T-helper 22 cell (primary cell): Measurements from ENCODE around the gene FAM151A.

Experiments
- DNase-seq: peaks from one replicate; pipeline ENCODE4 v3.0.0-alpha.2; 2020; ENCODE audit warnings: low read depth

Gene FAM151A

GRCh38 chr1:54604051-54604450, 19.3 kb downstream of the FAM151A start:
- DNase-seq: no peak

- no peak for DNase-seq
Observed at GRCh38 chr1:54603241-54603640, 20.1 kb downstream of the FAM151A start.

DNA sequence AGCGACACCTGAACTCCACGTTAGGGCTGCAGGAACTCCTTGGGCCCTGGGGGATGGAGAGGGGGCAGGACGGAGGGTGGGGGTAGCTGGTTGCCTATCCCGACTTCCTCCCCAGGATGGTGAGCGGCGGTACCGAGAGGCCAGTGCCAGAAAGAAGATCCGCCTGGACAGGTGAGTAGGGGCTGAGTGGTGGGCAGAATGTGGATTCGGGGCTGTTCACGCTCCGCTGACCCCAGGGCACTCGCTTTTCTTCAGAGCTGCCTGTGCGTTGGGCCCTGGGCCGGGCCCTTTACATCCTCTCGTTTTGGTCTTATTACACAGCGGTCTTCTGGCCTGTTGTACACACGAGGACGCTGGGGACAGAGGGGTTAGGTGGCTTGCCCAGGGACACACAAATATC, 20.8 kb downstream of the FAM151A start:
- no peak for DNase-seq

DNA sequence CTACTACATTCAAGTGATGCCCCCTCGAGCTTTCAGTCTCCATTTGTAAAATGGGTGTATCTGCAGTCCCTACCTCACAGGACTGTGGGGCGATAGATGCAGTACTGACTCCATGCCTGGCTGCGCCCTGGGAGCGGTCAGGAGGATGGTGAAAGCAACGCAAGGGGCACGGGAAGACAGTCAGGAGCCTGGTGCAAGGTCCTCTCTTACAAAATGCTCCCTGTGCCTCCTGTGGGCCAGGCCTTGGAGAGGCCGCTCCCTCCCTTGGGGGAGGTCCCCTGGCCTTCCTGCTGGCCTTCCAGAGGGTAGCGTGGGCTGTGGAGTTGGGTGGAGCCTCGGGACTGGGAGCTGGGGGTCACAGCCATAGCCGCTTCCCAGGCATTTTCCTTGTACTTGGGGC, 21.6 kb downstream of the FAM151A start:
- no peak for DNase-seq

GRCh38 chr1:54600947-54601721, 22.2 kb downstream of the FAM151A start:
- no peak for DNase-seq

GRCh38 chr1:54599211-54599823, 24.0 kb downstream of the FAM151A start:
- DNase-seq: no peak

DNA sequence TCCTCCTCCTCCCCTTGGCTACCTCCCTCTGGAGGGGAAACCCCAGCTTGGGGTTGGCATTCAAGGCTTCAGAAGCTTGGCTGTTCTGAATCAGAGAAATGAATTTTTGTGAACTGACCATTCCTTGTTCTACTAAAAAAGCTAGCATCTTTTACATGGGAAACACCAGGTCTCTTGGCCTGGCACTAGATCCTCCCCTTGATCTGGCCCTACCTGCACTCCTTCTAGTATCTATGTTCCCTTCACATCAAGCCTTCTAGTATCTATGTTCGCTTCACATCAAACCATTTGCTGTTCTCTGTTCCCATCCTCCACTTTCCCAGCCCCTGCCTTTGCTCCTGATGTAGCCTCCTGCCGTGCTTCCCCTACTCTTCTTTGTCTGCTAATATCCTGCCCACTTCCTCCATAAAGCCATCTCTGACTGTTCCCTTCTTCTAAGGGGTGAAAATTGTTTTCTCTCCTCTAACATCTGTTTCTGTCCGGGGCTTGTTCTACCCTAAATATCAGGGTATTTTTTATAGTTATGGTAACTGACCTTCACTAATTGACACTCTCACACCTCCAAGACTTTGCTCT, 25.8 kb downstream of the FAM151A start:
- DNase-seq: no peak

GRCh38 chr1:54596756-54597155, 26.6 kb downstream of the FAM151A start:
- no peak for DNase-seq

DNA sequence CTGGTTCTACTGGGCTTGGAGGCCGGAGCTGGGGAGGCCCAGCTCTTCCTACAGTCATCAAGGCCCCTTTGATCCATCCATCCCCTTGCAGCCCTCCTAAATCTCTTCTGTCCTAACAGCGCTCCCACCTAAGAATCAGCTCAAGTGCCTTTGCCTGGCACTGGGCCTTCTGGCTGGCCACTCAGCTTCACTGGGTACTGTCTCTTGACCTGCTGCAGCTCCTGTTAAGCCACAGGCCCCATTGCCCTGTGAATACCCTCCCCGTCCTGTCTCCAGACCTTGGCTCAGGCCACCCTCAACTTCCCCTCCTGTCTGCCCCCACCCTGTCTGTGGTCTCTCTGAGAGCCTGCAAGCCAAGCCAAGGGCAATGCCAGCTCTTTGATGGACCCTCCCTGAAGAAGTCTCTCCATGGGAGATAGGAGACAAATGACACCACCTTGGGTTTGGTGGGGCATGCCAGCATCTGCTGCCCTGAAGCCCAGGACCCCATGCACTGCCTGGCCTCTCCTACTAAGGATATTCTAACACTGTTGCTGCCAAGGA, 27.3 kb downstream of the FAM151A start:
- DNase-seq: no peak

DNA sequence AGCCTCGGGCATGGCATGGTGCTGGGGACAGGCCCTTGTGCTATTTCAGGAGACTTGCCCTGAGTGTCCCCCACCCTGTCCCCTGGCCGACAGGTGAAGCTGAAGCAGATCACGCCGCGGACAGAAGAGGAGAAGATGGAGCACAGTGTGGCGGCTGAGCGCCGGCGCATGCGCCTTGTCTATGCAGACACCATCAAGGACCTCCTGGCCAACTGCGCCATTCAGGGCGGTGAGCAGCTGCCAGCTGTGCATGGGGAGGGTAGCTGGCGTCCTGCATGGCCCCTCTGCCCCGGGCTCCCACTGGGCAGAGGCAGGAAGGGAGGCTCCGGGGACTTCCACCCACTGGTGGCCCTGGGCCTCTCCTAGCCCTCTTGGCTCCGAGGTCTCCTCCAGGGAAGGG, 28.9 kb downstream of the FAM151A start:
- no peak for DNase-seq

DNA sequence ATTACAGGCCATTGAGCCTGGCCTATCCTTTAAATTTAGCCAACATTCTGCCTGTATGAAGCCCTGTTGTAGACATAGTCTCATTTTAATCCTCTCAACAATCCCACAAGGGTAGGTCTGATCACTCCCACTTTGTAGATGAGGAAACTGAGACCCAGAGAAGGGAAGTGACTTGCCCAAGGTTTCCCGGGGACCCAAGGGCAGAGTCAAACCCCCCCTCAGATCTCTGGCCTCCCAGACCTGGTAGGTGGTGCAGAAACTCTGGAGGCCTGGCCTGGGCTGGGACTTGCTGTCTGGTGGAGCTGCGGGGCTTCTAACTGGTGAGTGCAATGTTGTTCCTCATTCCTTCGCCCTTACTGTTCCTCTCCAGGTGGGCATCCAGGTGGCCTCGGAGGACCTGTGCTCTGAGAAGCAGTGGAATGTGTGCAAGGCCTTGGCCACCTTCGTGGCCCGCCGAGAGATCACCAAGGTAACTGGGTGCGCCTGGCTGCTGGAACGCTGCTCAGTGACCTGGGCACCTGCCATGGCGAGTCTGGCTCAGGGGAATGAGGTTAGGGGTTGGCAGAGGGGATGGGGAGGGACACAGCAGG, 29.7 kb downstream of the FAM151A start:
- no peak for DNase-seq

- DNase-seq: no peak
Observed at GRCh38 chr1:54591127-54591756, 32.1 kb downstream of the FAM151A start.

- DNase-seq: no peak
Observed at GRCh38 chr1:54588377-54588776, 34.9 kb downstream of the FAM151A start.

- no peak for DNase-seq
Observed at GRCh38 chr1:54585181-54586066, 37.9 kb downstream of the FAM151A start.

DNA sequence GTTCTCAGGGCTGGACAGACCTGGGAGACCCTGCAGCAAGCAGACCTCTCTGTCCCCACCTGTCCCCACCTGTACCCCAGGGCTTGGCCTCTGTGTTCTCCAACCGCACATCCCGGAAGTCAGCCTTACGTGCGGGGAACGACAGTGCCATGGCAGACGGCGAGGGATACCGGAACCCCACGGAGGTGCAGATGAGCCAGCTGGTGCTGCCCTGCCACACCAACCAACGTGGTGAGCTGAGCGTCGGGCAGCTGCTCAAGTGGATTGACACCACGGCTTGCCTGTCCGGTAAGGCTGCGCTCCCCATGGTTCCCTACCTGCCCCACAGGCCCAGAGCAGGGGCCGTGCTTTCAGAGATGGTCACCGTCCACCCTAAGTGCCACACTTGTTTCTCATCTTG, 38.8 kb downstream of the FAM151A start:
- DNase-seq: no peak

DNA sequence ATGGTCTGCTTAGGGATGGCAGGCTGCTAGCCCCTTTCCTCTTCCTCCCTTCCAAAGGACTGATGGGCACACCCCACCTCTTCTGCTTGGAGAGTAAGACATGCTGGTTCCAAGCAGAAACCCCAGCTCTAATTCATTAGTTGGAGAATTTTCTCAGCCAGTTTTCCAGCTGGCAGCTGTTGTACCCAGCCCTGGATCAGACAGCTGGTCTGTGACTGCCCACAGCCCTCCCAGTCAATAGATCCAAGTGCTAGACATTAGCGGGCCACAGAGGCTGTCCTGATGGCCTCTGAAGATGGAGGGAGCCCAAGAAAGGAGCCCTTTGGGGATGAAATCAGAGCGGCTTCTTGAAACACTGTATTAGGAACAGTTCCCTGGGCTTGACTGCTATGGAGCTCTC, 39.5 kb downstream of the FAM151A start:
- DNase-seq: no peak

- DNase-seq: no peak
Observed at GRCh38 chr1:54583307-54583686, 40.0 kb downstream of the FAM151A start.

DNA sequence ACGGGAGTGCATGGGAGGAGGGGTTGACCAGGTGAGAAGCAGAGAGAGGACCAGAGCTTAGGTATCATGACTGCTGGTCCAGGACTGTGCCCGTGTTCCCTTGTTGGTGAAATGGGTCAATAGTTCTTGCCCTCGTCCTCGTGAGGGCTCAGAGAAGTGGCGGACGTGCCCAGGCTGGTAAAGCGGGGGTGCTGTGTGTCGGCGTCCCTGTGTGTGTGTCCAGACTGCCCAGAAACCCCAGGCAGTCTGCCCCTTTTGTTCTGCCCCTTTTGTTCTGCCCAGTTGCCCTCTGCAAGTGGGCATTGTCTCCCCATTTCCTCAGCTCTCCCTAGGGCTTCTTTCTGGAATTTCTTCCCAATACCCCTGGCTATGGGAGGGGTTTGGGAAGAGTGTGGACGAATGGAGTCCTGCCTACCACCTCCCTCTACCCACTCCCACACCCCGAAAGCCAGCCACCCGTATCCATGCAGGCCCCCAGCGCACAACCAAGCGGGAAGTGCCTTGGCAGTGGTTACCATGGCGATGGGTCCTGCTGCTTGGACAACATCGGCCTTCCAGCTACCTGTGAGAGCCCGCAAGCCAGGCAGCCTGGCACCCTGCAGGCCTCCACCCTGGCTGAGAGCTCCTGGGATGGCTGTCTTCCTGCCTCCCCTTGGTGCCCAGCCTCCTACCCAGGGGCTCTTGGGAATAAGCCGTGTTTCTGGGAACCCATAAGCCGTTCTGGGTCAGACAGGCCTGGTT, 40.6 kb downstream of the FAM151A start:
- DNase-seq: no peak

DNA sequence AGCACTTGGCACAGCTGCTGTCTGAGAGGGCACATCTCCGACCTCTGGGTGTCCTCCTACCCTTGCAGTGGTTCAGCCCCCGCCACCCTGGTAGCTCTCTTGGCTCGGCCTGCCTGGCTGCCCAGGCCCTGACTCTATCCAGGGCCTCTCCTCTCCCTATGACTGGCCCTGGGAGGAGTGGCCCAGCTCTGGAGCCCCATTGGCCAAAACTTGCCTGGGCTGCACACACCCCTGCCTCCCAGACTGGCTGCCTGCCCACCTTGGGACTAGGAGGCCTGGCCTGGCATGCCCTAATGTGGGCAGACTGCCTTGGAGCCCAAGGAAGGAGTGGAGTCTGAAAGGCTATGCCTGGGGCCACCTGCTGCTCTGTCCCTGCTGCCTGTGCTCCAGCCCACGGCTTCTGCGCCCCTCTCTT, 41.7 kb downstream of the FAM151A start:
- DNase-seq: no peak

GRCh38 chr1:54580856-54581550, 42.3 kb downstream of the FAM151A start:
- no peak for DNase-seq
